ENCODE results near the gene ARHGAP1. TPM values are rescaled to one million over a fixed set of nuclear protein-coding genes. Genes with fewer than 3 reads are reported as not detected.

The ARHGAP1 gene
- total RNA-seq, 1 donor from 2014 or later: 58.2 TPM

DNA sequence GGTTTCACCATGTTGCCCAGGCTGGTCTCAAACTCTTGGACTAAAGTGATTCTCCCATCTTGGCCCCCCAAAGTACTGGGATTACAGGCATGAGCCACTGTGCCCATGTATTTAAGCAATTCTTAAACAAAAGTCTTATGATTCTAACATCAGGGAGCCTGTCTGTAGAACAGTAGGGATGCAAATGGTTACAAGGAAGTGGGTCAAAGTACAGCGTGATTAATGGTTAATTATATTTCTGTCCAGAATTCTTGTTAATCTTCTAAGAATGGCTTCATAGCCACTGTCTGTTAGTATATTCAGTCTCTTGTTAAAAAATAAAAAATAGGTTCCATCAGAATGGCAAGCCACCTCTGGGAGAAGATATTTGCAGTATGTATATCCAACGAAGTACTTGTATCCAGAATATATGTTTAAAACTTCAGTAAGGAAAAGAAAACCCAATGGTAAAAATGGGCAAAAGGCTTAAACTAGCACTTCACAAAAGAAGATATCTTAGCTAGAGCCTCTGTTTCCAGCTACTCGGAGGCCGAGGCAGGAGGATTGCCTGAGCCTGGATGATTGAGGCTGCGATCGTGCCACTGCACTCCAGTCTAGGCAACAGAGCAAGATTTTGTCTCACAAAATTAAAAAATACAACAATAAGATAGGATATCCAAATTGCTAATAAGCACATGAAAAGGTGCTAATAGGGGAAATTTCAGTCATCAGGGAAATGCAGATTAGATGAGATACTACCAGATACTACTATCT, 60.2 kb downstream of the ARHGAP1 start:
- Mint-ChIP-seq H3K9me3 (no peaks in the 10 kb centered on the region), H3K4me1 (ENCODE audit: unreplicated experiment) (no peaks in the 10 kb centered on the region), H3K4me3 (no peak overlapping the region), H3K36me3 (peaks cover 25% of the 10 kb centered on the region), H3K27ac (no peak overlapping the region), H3K27me3 (no peaks in the 10 kb centered on the region)
- TF ChIP-seq, protein P1, sequence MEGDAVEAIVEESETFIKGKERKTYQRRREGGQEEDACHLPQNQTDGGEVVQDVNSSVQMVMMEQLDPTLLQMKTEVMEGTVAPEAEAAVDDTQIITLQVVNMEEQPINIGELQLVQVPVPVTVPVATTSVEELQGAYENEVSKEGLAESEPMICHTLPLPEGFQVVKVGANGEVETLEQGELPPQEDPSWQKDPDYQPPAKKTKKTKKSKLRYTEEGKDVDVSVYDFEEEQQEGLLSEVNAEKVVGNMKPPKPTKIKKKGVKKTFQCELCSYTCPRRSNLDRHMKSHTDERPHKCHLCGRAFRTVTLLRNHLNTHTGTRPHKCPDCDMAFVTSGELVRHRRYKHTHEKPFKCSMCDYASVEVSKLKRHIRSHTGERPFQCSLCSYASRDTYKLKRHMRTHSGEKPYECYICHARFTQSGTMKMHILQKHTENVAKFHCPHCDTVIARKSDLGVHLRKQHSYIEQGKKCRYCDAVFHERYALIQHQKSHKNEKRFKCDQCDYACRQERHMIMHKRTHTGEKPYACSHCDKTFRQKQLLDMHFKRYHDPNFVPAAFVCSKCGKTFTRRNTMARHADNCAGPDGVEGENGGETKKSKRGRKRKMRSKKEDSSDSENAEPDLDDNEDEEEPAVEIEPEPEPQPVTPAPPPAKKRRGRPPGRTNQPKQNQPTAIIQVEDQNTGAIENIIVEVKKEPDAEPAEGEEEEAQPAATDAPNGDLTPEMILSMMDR (conservative IDR thresholded peaks at IDR 0.05): no peak
- no peak for DNase-seq (ENCODE audit: extremely low spot score, unreplicated experiment)

DNA sequence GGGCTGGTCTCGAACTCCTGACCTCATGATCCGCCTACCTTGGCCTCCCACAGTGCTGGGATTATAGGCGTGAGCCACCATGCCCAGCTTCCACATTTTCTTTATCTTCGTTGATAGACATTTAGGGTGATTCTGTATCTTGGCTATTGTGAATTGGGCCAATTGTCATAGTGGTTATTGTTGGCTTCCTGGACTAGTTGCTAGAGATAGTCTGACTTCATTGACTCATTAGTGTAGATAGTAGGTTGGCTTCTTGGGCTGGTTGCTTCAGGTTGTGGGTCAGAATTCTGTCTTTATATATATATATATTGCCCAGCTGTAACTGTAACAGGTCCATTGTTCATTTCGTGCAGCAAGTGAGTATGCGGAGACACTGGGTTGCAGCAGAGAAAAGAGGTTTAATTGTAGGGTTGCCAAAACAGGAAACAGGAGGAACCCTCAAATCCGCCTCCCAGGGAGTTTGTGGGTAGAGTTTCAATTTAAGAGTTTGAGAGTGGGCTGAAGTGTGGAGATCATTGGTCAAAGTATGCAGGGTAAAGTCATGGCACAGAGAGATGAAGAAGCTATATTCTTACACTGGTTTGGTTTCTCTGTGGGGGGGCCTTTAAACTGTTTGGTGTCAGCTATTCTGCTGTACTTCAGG, 61.1 kb downstream of the ARHGAP1 start:
- Mint-ChIP-seq H3K9me3 (no peaks in the 10 kb centered on the region), H3K27ac (no peak overlapping the region), H3K27me3 (no peaks in the 10 kb centered on the region), H3K4me3 (no peak overlapping the region), H3K36me3 (peaks cover 25% of the 10 kb centered on the region), H3K4me1 (ENCODE audit: unreplicated experiment) (no peaks in the 10 kb centered on the region)
- no peak for DNase-seq (ENCODE audit: extremely low spot score, unreplicated experiment)
- TF ChIP-seq, protein P1 (conservative IDR thresholded peaks at IDR 0.05): no peak

DNA sequence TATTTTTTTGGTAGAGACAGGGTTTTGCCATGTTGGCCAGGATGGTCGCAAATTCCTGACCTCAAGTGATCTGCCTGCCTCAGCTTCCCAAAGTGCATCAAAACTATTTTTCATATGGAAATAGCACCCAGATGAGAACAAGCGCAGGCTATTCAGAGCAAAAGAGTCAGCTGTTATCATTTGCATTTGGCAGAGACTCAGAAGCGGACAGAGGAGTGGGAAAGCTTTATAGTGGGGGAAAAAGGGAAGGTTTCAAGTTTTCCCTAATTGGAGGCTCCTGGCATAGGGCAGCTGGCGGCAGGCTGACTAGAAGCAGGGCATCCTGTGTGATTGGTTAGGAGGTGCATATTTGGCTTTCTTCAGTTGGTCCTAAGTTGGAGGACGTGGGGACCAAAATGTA, 62.9 kb downstream of the ARHGAP1 start:
- Mint-ChIP-seq H3K4me1 (ENCODE audit: unreplicated experiment) (no peaks in the 10 kb centered on the region), H3K36me3 (peaks cover 17% of the 10 kb centered on the region), H3K9me3 (no peaks in the 10 kb centered on the region), H3K27me3 (no peaks in the 10 kb centered on the region), H3K4me3 (no peak overlapping the region), H3K27ac (no peak overlapping the region)
- TF ChIP-seq, protein P1 (conservative IDR thresholded peaks at IDR 0.05): no peak
- no peak for DNase-seq (ENCODE audit: extremely low spot score, unreplicated experiment)

DNA sequence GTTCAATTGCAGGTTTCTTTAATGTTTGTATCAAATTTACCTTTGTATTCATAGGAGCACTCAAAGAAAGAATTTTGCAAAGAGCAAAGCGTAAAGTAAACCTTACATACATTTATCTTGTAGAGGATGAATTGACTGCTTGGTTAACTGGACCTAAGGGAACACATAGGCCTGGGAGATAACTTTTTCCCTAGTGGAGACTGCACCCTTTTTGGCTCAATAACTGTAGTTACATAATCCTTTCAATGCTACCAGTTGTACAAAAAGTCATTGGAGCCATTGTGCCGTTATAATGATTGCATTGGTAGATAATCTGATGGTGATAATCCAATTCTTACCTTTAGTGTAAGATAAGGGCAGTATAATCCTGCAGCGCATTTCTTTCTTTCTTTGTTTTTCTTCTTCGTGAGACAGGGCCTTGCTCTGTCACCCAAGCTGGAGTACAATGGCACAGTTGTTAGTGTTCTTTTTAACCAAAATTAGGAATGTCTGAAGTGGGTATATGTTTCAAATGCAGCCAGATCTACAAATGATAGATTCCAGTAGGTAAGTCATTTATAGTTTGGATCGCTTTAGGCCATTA, 64.8 kb downstream of the ARHGAP1 start:
- Mint-ChIP-seq H3K36me3 (peaks cover 15% of the 10 kb centered on the region), H3K27ac (no peak overlapping the region), H3K4me3 (no peak overlapping the region), H3K27me3 (no peaks in the 10 kb centered on the region), H3K9me3 (no peaks in the 10 kb centered on the region), H3K4me1 (ENCODE audit: unreplicated experiment) (no peaks in the 10 kb centered on the region)
- TF ChIP-seq, protein P1 (conservative IDR thresholded peaks at IDR 0.05): no peak
- no peak for DNase-seq (ENCODE audit: extremely low spot score, unreplicated experiment)

GRCh38 chr11:46633291-46634217, 66.9 kb downstream of the ARHGAP1 start:
- DNase-seq (ENCODE audit: extremely low spot score, unreplicated experiment): no peak
- Mint-ChIP-seq H3K36me3 (peaks cover 3% of the 10 kb centered on the region), H3K27ac (no peak overlapping the region), H3K27me3 (no peaks in the 10 kb centered on the region), H3K4me1 (ENCODE audit: unreplicated experiment) (peaks cover 5% of the 10 kb centered on the region), H3K4me3 (no peak overlapping the region), H3K9me3 (no peaks in the 10 kb centered on the region)
- TF ChIP-seq, protein P1 (conservative IDR thresholded peaks at IDR 0.05): no peak
